ENCODE data around the gene ACACB. TPM values are rescaled to one million over a fixed set of nuclear protein-coding genes. Genes with fewer than 3 reads are reported as not detected.

The ACACB gene
- total and polyA plus RNA-seq, 2 experiments from 2014 or later, result 6.2 to 15.4 TPM

GRCh38 chr12:109160873-109161272 is 44.5 kb downstream of the ACACB start:
- H4K20me1 ChIP-seq (replicated peaks; ENCODE audit: insufficient read depth), result no peaks in the 10 kb centered on the region; the same call in 1 of the 2 replicates
- H3K36me3 Mint-ChIP-seq (ENCODE audit: low read depth), result no peaks in the 10 kb centered on the region; the same call in 2 of the 3 replicates
- DNase-seq (ENCODE audit: low spot score), result no peak
- no peak overlapping the region for H3K4me3 Mint-ChIP-seq
- no peaks in the 10 kb centered on the region for H3K9me2 ChIP-seq (ENCODE audit: insufficient read depth)
- H3F3A ChIP-seq (replicated peaks; ENCODE audit: low read depth), result no peaks in the 10 kb centered on the region
- H3K36me3 ChIP-seq (ENCODE audit: insufficient read depth), result no peaks in the 10 kb centered on the region
- no peak for ATAC-seq
- H3K79me2 ChIP-seq (replicated peaks; ENCODE audit: insufficient read depth), result peaks cover 11% of the 10 kb centered on the region; the same call in 1 of the 2 replicates
- no peaks in the 10 kb centered on the region for H3K9me3 Mint-ChIP-seq
- TF ChIP-seq ZNF331 (CRISPR knock-in tag; IDR thresholded peaks at IDR 0.05; ENCODE audit: low read depth) (no peak), CREB1 (CRISPR knock-in tag; IDR thresholded peaks at IDR 0.05; ENCODE audit: low read depth) (no peak), ZNF114 (CRISPR knock-in tag; IDR thresholded peaks at IDR 0.05) (no peak), JUNB (IDR thresholded peaks at IDR 0.05; ENCODE audit: unreplicated experiment) (no peak), EZH2 (IDR thresholded peaks at IDR 0.05; ENCODE audit: low read depth, unreplicated experiment) (no peak), STAT1 (IDR thresholded peaks at IDR 0.05; ENCODE audit: unreplicated experiment) (no peak), POLR2AphosphoS5 (IDR thresholded peaks at IDR 0.05; ENCODE audit: low read depth) (no peak)
- H3K27ac Mint-ChIP-seq, result no peak overlapping the region
- H3K4me2 ChIP-seq, result no peak overlapping the region
- no peak overlapping the region for H3K27ac ChIP-seq (ENCODE audit: low read depth)
- H3K27me3 ChIP-seq (ENCODE audit: insufficient read depth), result no peaks in the 10 kb centered on the region
- no peaks in the 10 kb centered on the region for H3K4me1 Mint-ChIP-seq
- H3K4me1 ChIP-seq (ENCODE audit: insufficient read depth), result no peaks in the 10 kb centered on the region
- no peak overlapping the region for H2AFZ ChIP-seq
- H3K27me3 Mint-ChIP-seq (ENCODE audit: insufficient read depth, low read depth, poor library complexity), result no peaks in the 10 kb centered on the region
- H3K4me3 ChIP-seq, result no peak overlapping the region

- no peaks in the 10 kb centered on the region for H3K27me3 Mint-ChIP-seq (ENCODE audit: insufficient read depth, low read depth, poor library complexity)
- Histone ChIP-seq H3K27ac (ENCODE audit: low read depth) (no peak overlapping the region), H2AFZ (no peak overlapping the region), H3F3A (replicated peaks; ENCODE audit: low read depth) (no peaks in the 10 kb centered on the region), H3K36me3 (ENCODE audit: insufficient read depth) (no peaks in the 10 kb centered on the region), H3K4me3 (no peak overlapping the region), H3K4me2 (no peak overlapping the region), H3K79me2 (replicated peaks; ENCODE audit: insufficient read depth) (no peaks in the 10 kb centered on the region; the same call in 1 of the 2 replicates), H3K9me2 (ENCODE audit: insufficient read depth) (no peaks in the 10 kb centered on the region), H4K20me1 (replicated peaks; ENCODE audit: insufficient read depth) (no peaks in the 10 kb centered on the region; the same call in 1 of the 2 replicates), H3K27me3 (ENCODE audit: insufficient read depth) (no peaks in the 10 kb centered on the region), H3K4me1 (ENCODE audit: insufficient read depth) (no peaks in the 10 kb centered on the region)
- ATAC-seq (no peak), DNase-seq (ENCODE audit: low spot score) (no peak)
- H3K9me3 Mint-ChIP-seq, result no peaks in the 10 kb centered on the region
- no peaks in the 10 kb centered on the region; the same call in 2 of the 3 replicates for H3K36me3 Mint-ChIP-seq (ENCODE audit: low read depth)
- H3K4me1 Mint-ChIP-seq, result no peaks in the 10 kb centered on the region
- TF ChIP-seq EZH2phosphoT487 (IDR thresholded peaks at IDR 0.05; ENCODE audit: unreplicated experiment), result no peak
- no peak overlapping the region for H3K27ac Mint-ChIP-seq
- no peak overlapping the region for H3K4me3 Mint-ChIP-seq
Observed at GRCh38 chr12:109162551-109162950, 46.2 kb downstream of the ACACB start.

GRCh38 chr12:109163167-109163566 is 46.8 kb downstream of the ACACB start:
- Histone ChIP-seq H3K9me2 (ENCODE audit: insufficient read depth) (no peaks in the 10 kb centered on the region), H3K27ac (ENCODE audit: low read depth) (no peak overlapping the region), H2AFZ (no peak overlapping the region), H3K79me2 (replicated peaks; ENCODE audit: insufficient read depth) (no peaks in the 10 kb centered on the region; the same call in 1 of the 2 replicates), H3K4me1 (ENCODE audit: insufficient read depth) (no peaks in the 10 kb centered on the region), H3K4me3 (no peak overlapping the region), H3K27me3 (ENCODE audit: insufficient read depth) (no peaks in the 10 kb centered on the region), H3K36me3 (ENCODE audit: insufficient read depth) (no peaks in the 10 kb centered on the region), H4K20me1 (replicated peaks; ENCODE audit: insufficient read depth) (no peaks in the 10 kb centered on the region; the same call in 1 of the 2 replicates), H3K4me2 (no peak overlapping the region), H3F3A (replicated peaks; ENCODE audit: low read depth) (no peaks in the 10 kb centered on the region)
- DNase-seq (ENCODE audit: low spot score) (no peak), ATAC-seq (no peak)
- Mint-ChIP-seq H3K27ac (no peak overlapping the region), H3K36me3 (ENCODE audit: low read depth) (peaks cover 5% of the 10 kb centered on the region; the same call in 2 of the 3 replicates), H3K9me3 (no peaks in the 10 kb centered on the region), H3K4me3 (no peak overlapping the region), H3K4me1 (no peaks in the 10 kb centered on the region), H3K27me3 (ENCODE audit: insufficient read depth, low read depth, poor library complexity) (peaks cover 1% of the 10 kb centered on the region)
- TF ChIP-seq CREB1 (CRISPR knock-in tag; IDR thresholded peaks at IDR 0.05; ENCODE audit: low read depth) (no peak), STAT1 (IDR thresholded peaks at IDR 0.05; ENCODE audit: unreplicated experiment) (no peak), POLR2AphosphoS5 (IDR thresholded peaks at IDR 0.05; ENCODE audit: low read depth) (no peak), REST (IDR thresholded peaks at IDR 0.05; ENCODE audit: unreplicated experiment) (no peak), CTCF (conservative IDR thresholded peaks at IDR 0.05; ENCODE audit: low read depth in 2 of 2) (no peak)

All from GM23338 (cell line).